Suprapubic skin (tissue), 4 donors: ENCODE measurements around the gene SF3A2. TPM values are rescaled to one million over a fixed set of nuclear protein-coding genes. Genes with fewer than 3 reads are reported as not detected.
A peak's percentile ranks its signal among the peaks of the same experiment; 100 is the strongest.

Experiments used
- DNase-seq, 2 donors: peaks; one replicate each; pipeline ENCODE4 v3.0.0-alpha.2; 2019; ENCODE audit warnings: low spot score in 2 of 2
- H3K27ac ChIP-seq: fragments of 200-600 bp; sonication (generic); one replicate; pipeline ENCODE4 v1.5.1; 2019
- H3K27me3 ChIP-seq: fragments of 200-600 bp; sonication (generic); one replicate; pipeline ENCODE4 v1.5.1; 2019
- H3K36me3 ChIP-seq: fragments of 200-600 bp; sonication (generic); one replicate; pipeline ENCODE4 v1.5.1; 2019
- H3K4me1 ChIP-seq: fragments of 200-600 bp; sonication (generic); one replicate; pipeline ENCODE4 v1.5.1; 2019
- H3K4me3 ChIP-seq: fragments of 200-600 bp; sonication (generic); one replicate; pipeline ENCODE4 v1.5.1; 2019; ENCODE audit warnings: mild to moderate bottlenecking
- H3K9me3 ChIP-seq: fragments of 200-600 bp; sonication (generic); one replicate; pipeline ENCODE4 v1.5.1; 2019
- CTCF ChIP-seq, 2 donors: fragments of 200-600 bp in 1 of 2; fragments of 450-650 bp in 1 of 2; sonication (generic) in 1 of 2; IDR thresholded peaks; one replicate each; pipeline ENCODE4 v1.5.1; 2016 to 2019; ENCODE audit warnings: antibody characterized with exemption in 2 of 2, mild to moderate bottlenecking in 1 of 2, moderate library complexity in 1 of 2
- EP300 ChIP-seq: sonication (generic); formaldehyde crosslinking; IDR thresholded peaks from one replicate; pipeline ENCODE4 v1.6.1; 2017; ENCODE audit warnings: antibody characterized with exemption
- POLR2A ChIP-seq, 2 donors: fragments of 450-650 bp; IDR thresholded peaks; one replicate each; pipeline ENCODE4 v1.6.1; 2017; ENCODE audit warnings: antibody characterized with exemption in 2 of 2, mild to moderate bottlenecking in 2 of 2, moderate library complexity in 2 of 2
- POLR2AphosphoS5 ChIP-seq, 3 donors: sonication (generic); formaldehyde crosslinking; IDR thresholded peaks; one replicate each; pipeline ENCODE4 v1.6.1; 2017; ENCODE audit warnings: antibody characterized with exemption in 3 of 3
- WGBS: methylation state at CpG from one replicate; pipeline ENCODE4 v1.1.5; 2018; 5-methylcytosine and 5-hydroxymethylcytosine counted together
- total RNA-seq, 4 donors: library from RNA; depleted of rRNA; stranded (reverse); fragments of >200 nt; gene quantifications; one replicate each; pipeline ENCODE4 v1.1.0, GENCODE V29; 2016

Gene SF3A2
- total RNA-seq, 4 donors from 2014 or later: 48.0 to 103 (median 64.8) TPM

- no peak for DNase-seq
- Histone ChIP-seq H3K4me1 (peaks cover 72% of the 10 kb centered on the region), H3K27ac (peak overlapping the region; percentile 34), H3K9me3 (no peaks in the 10 kb centered on the region), H3K36me3 (peaks cover 55% of the 10 kb centered on the region), H3K4me3 (no peak overlapping the region), H3K27me3 (no peaks in the 10 kb centered on the region)
- 62% methylated on average over 8 of the region's 21 CpGs for WGBS
- no peak for TF ChIP-seq EP300
- TF ChIP-seq CTCF (IDR thresholded peaks at IDR 0.05): no peak
- no peak for TF ChIP-seq POLR2A (IDR thresholded peaks at IDR 0.05)
- TF ChIP-seq POLR2AphosphoS5 (IDR thresholded peaks at IDR 0.05): no peak
These were observed 4.9 kb upstream of the SF3A2 start for GRCh38 chr19:2231621-2232221.

- H3K27me3 ChIP-seq: no peaks in the 10 kb centered on the region
- no peak overlapping the region for H3K27ac ChIP-seq
- H3K9me3 ChIP-seq: no peaks in the 10 kb centered on the region
- peaks cover 72% of the 10 kb centered on the region for H3K4me1 ChIP-seq
- peaks cover 47% of the 10 kb centered on the region for H3K36me3 ChIP-seq
- H3K4me3 ChIP-seq: no peak overlapping the region
- 79% methylated on average over 16 of the region's 30 CpGs for WGBS
- no peak for DNase-seq
- TF ChIP-seq POLR2A (IDR thresholded peaks at IDR 0.05) (no peak), POLR2AphosphoS5 (IDR thresholded peaks at IDR 0.05) (no peak), EP300 (no peak), CTCF (IDR thresholded peaks at IDR 0.05) (no peak)
These were observed 4.1 kb upstream of the SF3A2 start for GRCh38 chr19:2232286-2233151.

- Histone ChIP-seq H3K27me3 (no peaks in the 10 kb centered on the region), H3K9me3 (no peaks in the 10 kb centered on the region), H3K4me1 (peaks cover 72% of the 10 kb centered on the region), H3K4me3 (no peak overlapping the region), H3K27ac (no peak overlapping the region), H3K36me3 (peaks cover 38% of the 10 kb centered on the region)
- 90% methylated on average over 19 of the region's 25 CpGs for WGBS
- TF ChIP-seq CTCF (IDR thresholded peaks at IDR 0.05) (no peak), EP300 (no peak), POLR2AphosphoS5 (IDR thresholded peaks at IDR 0.05) (no peak), POLR2A (IDR thresholded peaks at IDR 0.05) (no peak)
- no peak for DNase-seq
These were observed 2.9 kb upstream of the SF3A2 start for GRCh38 chr19:2233601-2234280.

GRCh38 chr19:2234996-2235380, 1.6 kb upstream of the SF3A2 start:
- Histone ChIP-seq H3K4me3 (peak overlapping the region; percentile 92), H3K27me3 (no peaks in the 10 kb centered on the region), H3K4me1 (peaks cover 74% of the 10 kb centered on the region), H3K27ac (peak overlapping the region; percentile 94), H3K9me3 (no peaks in the 10 kb centered on the region), H3K36me3 (peaks cover 27% of the 10 kb centered on the region)
- 35% methylated on average over 6 of the region's 6 CpGs for WGBS
- no peak for DNase-seq
- TF ChIP-seq POLR2A (IDR thresholded peaks at IDR 0.05) (no peak), CTCF (IDR thresholded peaks at IDR 0.05) (no peak), EP300 (no peak), POLR2AphosphoS5 (IDR thresholded peaks at IDR 0.05) (no peak)
